Gastrocnemius medialis (tissue), 4 donors: ENCODE data around the gene STK33.

Experiments used
- CTCF ChIP-seq, 5 experiments: fragments of 450-650 bp in 3 of 5; fragments of 200-600 bp in 2 of 5; sonication (generic) in 2 of 5; IDR thresholded peaks in 4 of 5; conservative IDR thresholded peaks in 1 of 5; 1 replicate in 4 of 5; 2 replicates in 1 of 5; pipeline ENCODE4 v1.5.1; 2016 to 2019; ENCODE audit warnings: antibody characterized with exemption in 5 of 5, mild to moderate bottlenecking in 3 of 5, moderate library complexity in 3 of 5
- POLR2A ChIP-seq, 2 donors: fragments of 450-650 bp; IDR thresholded peaks; one replicate each; pipeline ENCODE4 v1.6.1; 2017; ENCODE audit warnings: antibody characterized with exemption in 2 of 2, mild to moderate bottlenecking in 2 of 2, moderate library complexity in 2 of 2

- TF ChIP-seq CTCF (IDR thresholded peaks at IDR 0.05 in 4 of 5, conservative IDR thresholded peaks at IDR 0.05 in 1 of 5) (no peak), POLR2A (IDR thresholded peaks at IDR 0.05) (no peak)
Observed at GRCh38 chr11:8362491-8362890, 231.5 kb downstream of the STK33 start.
